K562 (cell line): ENCODE measurements around the gene HS3ST4. TPM values are rescaled to one million over a fixed set of nuclear protein-coding genes. Genes with fewer than 3 reads are reported as not detected.

ENCODE experiments used
- ATAC-seq: fragments of 200-7000 bp; cut with Tn5 transposase; 3 replicates; pipeline ENCODE4 v1.9.1; 2020; ENCODE audit warnings: moderate library complexity
- BruUV-seq: library from RNA; stranded (reverse); fragments of 400-500 nt; replicated peaks from 2 replicates; lab custom pipeline; 2021; lab: Mats Ljungman, UMichigan
- CTCF ChIA-PET: fragments of 300-600 bp; formaldehyde crosslinking; extraction: SDS; loops from one replicate; lab custom pipeline; 2021; ENCODE audit warnings: low intra/inter-chr PET ratio; lab: Yijun Ruan, JAX
- POLR2A ChIA-PET: fragments of 300-600, 350-650 bp; sonication (Branson Sonifier 250); formaldehyde crosslinking; extraction: SDS; loops from one replicate; lab custom pipeline; 2021; ENCODE audit warnings: antibody characterized with exemption, inconsistent platforms; lab: Yijun Ruan, JAX
- DNase-seq, 4 experiments: peaks; one replicate each; pipeline versions ENCODE4 v3.0.0 to v3.0.0-alpha.2; 2011 to 2018; ENCODE audit warnings: low spot score in 3 of 4, mixed read lengths in 3 of 4; ENCODE audit errors: extremely low read depth in 1 of 4
- FAIRE-seq: peaks from 2 replicates; lab custom pipeline; 2011; peaks lifted over from hg19 to GRCh38; lab: Jason Lieb, UNC
- H2AFZ ChIP-seq: 2 replicates; pipeline ENCODE4 v1.6.0; 2011; ENCODE audit warnings: low read depth, low read length, control low read depth, inconsistent platforms
- H3K27ac ChIP-seq: fragments of 200-600 bp; 3 replicates; pipeline ENCODE4 v1.8.0; 2011; ENCODE audit warnings: low read depth, mild to moderate bottlenecking, control low read depth, inconsistent platforms, low read length, moderate library complexity, mixed read lengths; ENCODE audit errors: extremely low read depth
- H3K27me3 ChIP-seq, 2 experiments: fragments of 300-600 bp in 1 of 2; 2 replicates in 1 of 2; 3 replicates in 1 of 2; pipeline versions ENCODE4 v1.6.0 to v1.8.0; 2011; ENCODE audit warnings: inconsistent platforms in 2 of 2, low read length in 2 of 2, mild to moderate bottlenecking in 1 of 2, mixed read lengths in 1 of 2, moderate library complexity in 1 of 2; ENCODE audit not compliant: control insufficient read depth in 2 of 2, insufficient read depth in 2 of 2
- H3K36me3 ChIP-seq: fragments of 300-600 bp; 3 replicates; pipeline ENCODE4 v1.8.0; 2011; ENCODE audit warnings: mild to moderate bottlenecking, low read length, inconsistent platforms; ENCODE audit not compliant: control insufficient read depth, insufficient read depth
- H3K4me1 ChIP-seq, 2 experiments: fragments of 200-600 bp in 1 of 2; replicated peaks in 1 of 2; 2 replicates in 1 of 2; 3 replicates in 1 of 2; pipeline versions ENCODE4 v1.5.1 to v1.8.0; 2011; ENCODE audit warnings: inconsistent platforms in 2 of 2, low read length in 2 of 2, mild to moderate bottlenecking in 1 of 2, mixed read lengths in 1 of 2, moderate library complexity in 1 of 2; ENCODE audit not compliant: control insufficient read depth in 2 of 2, insufficient read depth in 2 of 2
- H3K4me2 ChIP-seq: 2 replicates; pipeline ENCODE4 v1.6.1; 2011; ENCODE audit warnings: low read length, control low read depth, inconsistent platforms, mixed read lengths; ENCODE audit not compliant: insufficient read depth
- H3K4me3 ChIP-seq: fragments of 200-600 bp; sonication (generic), shearing (Covaris generic); 2 replicates; pipeline ENCODE4 v1.5.1; 2016; ENCODE audit warnings: control low read depth, inconsistent platforms
- H3K79me2 ChIP-seq: fragments of 200-600 bp; 3 replicates; pipeline ENCODE4 v1.8.0; 2011; ENCODE audit warnings: low read length, inconsistent platforms; ENCODE audit not compliant: control insufficient read depth, insufficient read depth
- H3K9ac ChIP-seq, 2 experiments: 2 replicates each; pipeline versions ENCODE4 v1.6.0 to v1.6.1; 2011; ENCODE audit warnings: low read depth in 2 of 2, low read length in 2 of 2, control low read depth in 1 of 2, inconsistent platforms in 1 of 2, mild to moderate bottlenecking in 1 of 2, mixed read lengths in 1 of 2; ENCODE audit not compliant: insufficient read depth in 1 of 2
- H3K9me1 ChIP-seq: one replicate; pipeline ENCODE4 v1.6.0; 2011; ENCODE audit warnings: inconsistent platforms, mild to moderate bottlenecking, low read length, moderate library complexity; ENCODE audit not compliant: control insufficient read depth, insufficient read depth
- H3K9me3 ChIP-seq: replicated peaks from 2 replicates; pipeline ENCODE4 v1.5.1; 2011; ENCODE audit warnings: low read depth, low read length, inconsistent platforms; ENCODE audit not compliant: control insufficient read depth, insufficient read depth
- H4K20me1 ChIP-seq: replicated peaks from 2 replicates; pipeline ENCODE4 v1.6.1; 2011; ENCODE audit warnings: low read length, inconsistent platforms, mixed read lengths; ENCODE audit not compliant: control insufficient read depth, insufficient read depth
- CBX8 ChIP-seq: fragments of 200-600 bp; sonication (generic); IDR thresholded peaks from 2 replicates; pipeline ENCODE4 v1.6.1; 2012; ENCODE audit warnings: borderline replicate concordance, mixed run types, low read depth, mild to moderate bottlenecking, moderate library complexity, mixed read lengths, low read length, control low read depth, inconsistent platforms; ENCODE audit not compliant: poor library complexity, severe bottlenecking; ENCODE audit errors: extremely low read depth
- CREM ChIP-seq: IDR thresholded peaks from 2 replicates; pipeline ENCODE4 v1.6.1; 2014; ENCODE audit warnings: antibody characterized with exemption, low read depth
- NFE2L1 ChIP-seq: fragments of 450-650 bp; IDR thresholded peaks from 2 replicates; pipeline ENCODE4 v1.6.1; 2016; ENCODE audit warnings: missing genetic modification characterization, low read depth, mild to moderate bottlenecking, missing compliant biosample characterization, moderate library complexity, borderline replicate concordance
- PHF21A ChIP-seq: fragments of 450-650 bp; IDR thresholded peaks from 2 replicates; pipeline ENCODE4 v1.6.1; 2017; ENCODE audit warnings: low read depth, borderline replicate concordance
- POLR3G ChIP-seq: IDR thresholded peaks from 2 replicates; pipeline ENCODE4 v1.6.1; 2011; ENCODE audit not compliant: insufficient read length, insufficient replicate concordance; ENCODE audit errors: extremely low read depth
- SIX5 ChIP-seq, 2 experiments: IDR thresholded peaks; 2 replicates each; pipeline ENCODE4 v1.6.1; 2011; ENCODE audit warnings: low read length in 2 of 2, borderline replicate concordance in 1 of 2, low read depth in 1 of 2, mild to moderate bottlenecking in 1 of 2, moderate library complexity in 1 of 2; ENCODE audit not compliant: insufficient read depth in 1 of 2
- STAT5B ChIP-seq: fragments of 250-450 bp; sonication (Bioruptor Pico); IDR thresholded peaks from 2 replicates; pipeline ENCODE4 v1.8.0; 2021; ENCODE audit warnings: mild to moderate bottlenecking, inconsistent platforms
- TAF15 ChIP-seq: fragments of 200-400 bp; formaldehyde crosslinking; IDR thresholded peaks from 2 replicates; pipeline ENCODE4 v1.6.1; 2017; ENCODE audit warnings: mild to moderate bottlenecking, low read depth, low read length, moderate library complexity
- TEAD4 ChIP-seq, 2 experiments: sonication (generic) in 1 of 2; formaldehyde crosslinking in 1 of 2; IDR thresholded peaks; 2 replicates each; pipeline versions ENCODE4 v1.6.1 to v1.8.0; 2012 to 2022; ENCODE audit warnings: borderline replicate concordance in 1 of 2, inconsistent platforms in 1 of 2, low read length in 1 of 2, mild to moderate bottlenecking in 1 of 2, missing genetic modification reagents in 1 of 2
- YY1 ChIP-seq, 3 experiments: IDR thresholded peaks; 2 replicates each; pipeline ENCODE4 v1.6.1; 2011; ENCODE audit warnings: low read length in 2 of 3, mild to moderate bottlenecking in 2 of 3, moderate library complexity in 2 of 3, borderline replicate concordance in 1 of 3, control low read depth in 1 of 3, low read depth in 1 of 3; ENCODE audit not compliant: insufficient read depth in 3 of 3, insufficient replicate concordance in 2 of 3, control insufficient read depth in 1 of 3, insufficient read length in 1 of 3; ENCODE audit errors: extremely low read depth in 1 of 3
- ZNF3 ChIP-seq: fragments of 250-450 bp; sonication (Bioruptor Pico); IDR thresholded peaks from 2 replicates; pipeline ENCODE4 v1.5.0; 2021; ENCODE audit warnings: mild to moderate bottlenecking, moderate library complexity
- ZNF740 ChIP-seq, 3 experiments: fragments of 200-800 bp in 1 of 3; sonication (Bioruptor generic) in 1 of 3; sonication (generic) in 1 of 3; formaldehyde crosslinking in 1 of 3; IDR thresholded peaks; 2 replicates each; pipeline versions ENCODE4 v1.6.1 to v1.8.0; 2016 to 2022; ENCODE audit warnings: mild to moderate bottlenecking in 2 of 3, missing compliant biosample characterization in 2 of 3, missing genetic modification characterization in 2 of 3, missing genetic modification reagents in 1 of 3
- WGBS: fragments of 100-300 bp; shearing (Covaris generic); methylation state at CpG from one replicate; pipeline ENCODE4 v1.1.6; 2016; ENCODE audit warnings: low coverage, mixed read lengths; ENCODE audit not compliant: insufficient coverage; ENCODE audit errors: missing lambda C conversion rate; 5-methylcytosine and 5-hydroxymethylcytosine counted together
- in situ Hi-C: fragments of 300-500 bp; cut with MboI; formaldehyde crosslinking; loops from 4 replicates; pipeline ENCODE4 v1.15.0; 2018; ENCODE audit warnings: inconsistent platforms, mixed read lengths
- intact Hi-C: fragments of 100-400 bp; cut with micrococcal nuclease; formaldehyde crosslinking; loops from 2 replicates; pipeline ENCODE4 v1.14.2; 2022
- polyA plus RNA-seq, 8 experiments: library from polyadenylated mRNA; depleted of rRNA in 4 of 8; stranded (reverse) in 5 of 8; unstranded in 3 of 8; fragments of >200 nt; fragmentation: Nextera tagmentation in 2 of 8; fragmentation: Illumina TruSeq in 1 of 8; extraction: Ambion mirVana in 2 of 8; extraction: Trizol in 1 of 8; gene quantifications; 2 replicates each; pipeline versions ENCODE4 v1.2.1 to v1.2.3, GENCODE V29; 2011 to 2014; ENCODE audit warnings: inconsistent platforms in 1 of 8, missing spikeins in 1 of 8
- total RNA-seq, 7 experiments: library from RNA; depleted of rRNA in 6 of 7; stranded (reverse); fragments of >200 nt in 6 of 7; fragmentation: Illumina TruSeq in 2 of 7; extraction: Trizol in 2 of 7; gene quantifications; 2 replicates each; pipeline versions ENCODE4 v1.2.1 to v1.2.3, GENCODE V29; 2011 to 2021; ENCODE audit warnings: low replicate concordance in 1 of 7

HS3ST4 gene
- total and polyA plus RNA-seq, 9 of the 15 experiments (the other 6 are each of a cell fraction or from before 2014, with no cell fraction given): not detected

GRCh38 chr16:25785361-25785760 is 93.6 kb downstream of the HS3ST4 start:
- H3K27ac ChIP-seq: no peak overlapping the region
- H3K36me3 ChIP-seq: no peaks in the 10 kb centered on the region
- no peak overlapping the region for H2AFZ ChIP-seq
- DNase-seq: no peak
- no TSS peak for BruUV-seq
- no peak overlapping the region for H3K4me3 ChIP-seq
- FAIRE-seq: no peak
- no peaks in the 10 kb centered on the region for H3K79me2 ChIP-seq
- H3K9me1 ChIP-seq: no peaks in the 10 kb centered on the region
- H3K4me1 ChIP-seq: no peaks in the 10 kb centered on the region
- no peaks in the 10 kb centered on the region; the same call in 1 of the 2 replicates for H3K9me3 ChIP-seq
- ChIA-PET POLR2A (interaction anchor here (0.8 kb wide), 1 partner anchor 24 kb away, joined by 3 read pairs; no protein-coding TSS in a partner anchor), CTCF (no interaction called here)
- H3K4me2 ChIP-seq: no peak overlapping the region
- no peaks in the 10 kb centered on the region; a peak in 1 of 5 replicates for H3K27me3 ChIP-seq
- no peak overlapping the region for H3K9ac ChIP-seq
- 6% methylated on average over 4 of the region's 4 CpGs for WGBS
- intact Hi-C loops: no loop called here
- no peak for ATAC-seq
- H4K20me1 ChIP-seq: no peaks in the 10 kb centered on the region
- in situ Hi-C loops: no loop called here
- no peak for TF ChIP-seq TAF15

GRCh38 chr16:25786748-25787147 is 95.0 kb downstream of the HS3ST4 start:
- 0% methylated on average over 4 of the region's 4 CpGs for WGBS
- no peaks in the 10 kb centered on the region; a peak in 1 of 5 replicates for H3K27me3 ChIP-seq
- H3K4me2 ChIP-seq: no peak overlapping the region
- H3K9me1 ChIP-seq: no peaks in the 10 kb centered on the region
- intact Hi-C loops: no loop called here
- no peaks in the 10 kb centered on the region for H3K4me1 ChIP-seq
- no peaks in the 10 kb centered on the region for H3K36me3 ChIP-seq
- no peaks in the 10 kb centered on the region; the same call in 1 of the 2 replicates for H3K9me3 ChIP-seq
- H3K27ac ChIP-seq: no peak overlapping the region
- CTCF ChIA-PET: no interaction called here
- no TSS peak for BruUV-seq
- no peak for FAIRE-seq
- POLR2A ChIA-PET: no interaction called here
- in situ Hi-C loops: no loop called here
- H2AFZ ChIP-seq: no peak overlapping the region
- H3K9ac ChIP-seq: no peak overlapping the region
- no peak for ATAC-seq
- H4K20me1 ChIP-seq: no peaks in the 10 kb centered on the region
- H3K79me2 ChIP-seq: no peaks in the 10 kb centered on the region
- H3K4me3 ChIP-seq: no peak overlapping the region
- no peak for DNase-seq
- TF ChIP-seq ZNF3 (CRISPR knock-in tag) (no peak), TEAD4 (IDR thresholded peaks at IDR 0.05; ENCODE audit: low read length) (no peak), TEAD4 (CRISPR knock-in tag; IDR thresholded peaks at IDR 0.05; ENCODE audit: borderline replicate concordance) (no peak), PHF21A (no peak), CBX8 (no peak), CREM (no peak), ZNF740 (CRISPR knock-in tag; IDR thresholded peaks at IDR 0.05) (no peak), ZNF740 (tag; IDR thresholded peaks at IDR 0.05) (no peak), POLR3G (no peak), YY1 (IDR thresholded peaks at IDR 0.05; ENCODE audit: borderline replicate concordance in 1 of 3, control insufficient read depth in 1 of 3, extremely low read depth in 1 of 3, insufficient read depth in 3 of 3, insufficient read length in 1 of 3, insufficient replicate concordance in 2 of 3, low read depth in 1 of 3, low read length in 2 of 3) (no peak), STAT5B (CRISPR knock-in tag) (no peak), NFE2L1 (no peak), SIX5 (IDR thresholded peaks at IDR 0.05; ENCODE audit: borderline replicate concordance in 1 of 2, insufficient read depth in 1 of 2, low read depth in 1 of 2, low read length in 2 of 2) (no peak)
